Mucosa of descending colon (tissue), 3 donors: ENCODE data around the gene DAZAP1. TPM values are rescaled to one million over a fixed set of nuclear protein-coding genes. Genes with fewer than 3 reads are reported as not detected.

Source experiments
- ATAC-seq: fragments of 200-7000 bp; cut with Tn5 transposase; one replicate; pipeline ENCODE4 v1.9.1; 2020; ENCODE audit warnings: mild to moderate bottlenecking, moderate library complexity
- DNase-seq, 3 donors: peaks; one replicate each; pipeline ENCODE4 v3.0.0-alpha.2; 2020
- H3K36me3 ChIP-seq: fragments of 200-600 bp; one replicate; pipeline ENCODE4 v1.8.0; 2021; ENCODE audit warnings: low read depth, mild to moderate bottlenecking
- H3K4me1 ChIP-seq: fragments of 200-600 bp; one replicate; pipeline ENCODE4 v1.8.0; 2021; ENCODE audit warnings: low read depth, mild to moderate bottlenecking
- H3K4me3 ChIP-seq: fragments of 200-600 bp; one replicate; pipeline ENCODE4 v1.8.0; 2021; ENCODE audit warnings: mild to moderate bottlenecking
- H3K9me3 ChIP-seq: fragments of 200-600 bp; one replicate; pipeline ENCODE4 v1.8.0; 2021; ENCODE audit warnings: mild to moderate bottlenecking
- intact Hi-C, 2 donors: fragments of 100-400 bp; cut with DNase I in 1 of 2; cut with micrococcal nuclease in 1 of 2; formaldehyde crosslinking; loops; one replicate each; pipeline versions ENCODE4 v1.11.0 to v1.11.1; 2022; cut with DNase I, micrococcal nuclease
- total RNA-seq, 3 donors: library from RNA; stranded (reverse); fragmentation: NEBNext Ultra II Directional in 2 of 3; extraction: Animal tissue kit (Norgen Biotek cat#: 25700) in 2 of 3; gene quantifications; one replicate each; pipeline versions ENCODE4 v1.2.1 to v1.2.4, GENCODE V29; 2021 to 2023
- TF ChIP-seq, protein P1 (sequence below): fragments of 200-600 bp; IDR thresholded peaks from one replicate; pipeline ENCODE4 v1.8.0; 2022; ENCODE audit warnings: antibody characterized with exemption, mild to moderate bottlenecking
- donor health status: DM: no; HTN: no; CAD: no; lungs with moderate emphysema.
- donor health status: DM: no; HTN: no; CAD: no.
- donor health status: DM: no; HTN: yes; CAD: no.

The DAZAP1 gene
- total RNA-seq, 3 donors from 2014 or later: 117 to 123 (median 119) TPM

DNA sequence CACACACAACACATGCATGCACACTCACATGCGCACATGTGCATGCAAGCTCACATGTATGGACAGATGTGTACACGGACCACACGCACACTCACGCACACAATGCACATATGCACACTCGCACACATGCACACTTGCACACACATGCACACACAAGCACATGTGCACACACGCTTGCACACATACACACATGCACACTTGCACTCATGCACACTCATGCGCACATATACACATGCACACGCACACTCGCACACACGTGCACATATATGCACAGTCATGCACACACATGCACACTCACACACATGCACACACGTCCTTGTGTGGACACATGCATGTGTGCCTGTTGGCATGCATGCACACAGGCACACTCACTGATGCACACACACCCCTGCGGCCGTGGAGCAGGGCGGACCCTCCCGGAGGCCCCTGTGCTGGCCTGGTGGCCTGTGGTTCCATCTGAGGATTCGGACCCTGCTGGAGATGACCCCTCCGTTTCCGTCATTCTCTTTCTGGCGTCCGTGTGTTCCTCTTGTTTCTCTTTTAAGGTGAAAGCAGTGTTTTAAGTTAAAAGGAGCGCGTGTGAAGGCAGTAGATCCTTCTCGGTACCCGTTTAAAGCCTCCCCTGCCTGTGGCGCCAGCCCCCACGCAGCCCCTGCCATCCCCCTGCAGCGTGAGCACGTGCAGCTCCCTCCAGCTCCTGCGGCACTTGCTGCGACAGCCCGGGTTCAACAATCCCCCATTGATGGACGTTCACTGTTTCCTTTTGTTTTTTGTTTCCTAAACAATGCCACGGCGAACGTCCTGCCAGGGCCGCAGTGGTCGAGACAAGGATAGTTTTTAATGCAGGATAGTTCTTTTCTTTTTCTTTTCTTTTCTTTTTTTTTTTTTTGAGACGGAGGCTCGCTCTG lies 18.1 kb upstream of the DAZAP1 start:
- Histone ChIP-seq H3K36me3 (peaks cover 3% of the 10 kb centered on the region), H3K9me3 (no peaks in the 10 kb centered on the region), H3K4me3 (no peak overlapping the region), H3K4me1 (peaks cover 11% of the 10 kb centered on the region)
- DNase-seq (no peak), ATAC-seq (no peak)
- intact Hi-C loops: no loop called here
- TF ChIP-seq, protein P1, sequence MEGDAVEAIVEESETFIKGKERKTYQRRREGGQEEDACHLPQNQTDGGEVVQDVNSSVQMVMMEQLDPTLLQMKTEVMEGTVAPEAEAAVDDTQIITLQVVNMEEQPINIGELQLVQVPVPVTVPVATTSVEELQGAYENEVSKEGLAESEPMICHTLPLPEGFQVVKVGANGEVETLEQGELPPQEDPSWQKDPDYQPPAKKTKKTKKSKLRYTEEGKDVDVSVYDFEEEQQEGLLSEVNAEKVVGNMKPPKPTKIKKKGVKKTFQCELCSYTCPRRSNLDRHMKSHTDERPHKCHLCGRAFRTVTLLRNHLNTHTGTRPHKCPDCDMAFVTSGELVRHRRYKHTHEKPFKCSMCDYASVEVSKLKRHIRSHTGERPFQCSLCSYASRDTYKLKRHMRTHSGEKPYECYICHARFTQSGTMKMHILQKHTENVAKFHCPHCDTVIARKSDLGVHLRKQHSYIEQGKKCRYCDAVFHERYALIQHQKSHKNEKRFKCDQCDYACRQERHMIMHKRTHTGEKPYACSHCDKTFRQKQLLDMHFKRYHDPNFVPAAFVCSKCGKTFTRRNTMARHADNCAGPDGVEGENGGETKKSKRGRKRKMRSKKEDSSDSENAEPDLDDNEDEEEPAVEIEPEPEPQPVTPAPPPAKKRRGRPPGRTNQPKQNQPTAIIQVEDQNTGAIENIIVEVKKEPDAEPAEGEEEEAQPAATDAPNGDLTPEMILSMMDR: no peak

DNA sequence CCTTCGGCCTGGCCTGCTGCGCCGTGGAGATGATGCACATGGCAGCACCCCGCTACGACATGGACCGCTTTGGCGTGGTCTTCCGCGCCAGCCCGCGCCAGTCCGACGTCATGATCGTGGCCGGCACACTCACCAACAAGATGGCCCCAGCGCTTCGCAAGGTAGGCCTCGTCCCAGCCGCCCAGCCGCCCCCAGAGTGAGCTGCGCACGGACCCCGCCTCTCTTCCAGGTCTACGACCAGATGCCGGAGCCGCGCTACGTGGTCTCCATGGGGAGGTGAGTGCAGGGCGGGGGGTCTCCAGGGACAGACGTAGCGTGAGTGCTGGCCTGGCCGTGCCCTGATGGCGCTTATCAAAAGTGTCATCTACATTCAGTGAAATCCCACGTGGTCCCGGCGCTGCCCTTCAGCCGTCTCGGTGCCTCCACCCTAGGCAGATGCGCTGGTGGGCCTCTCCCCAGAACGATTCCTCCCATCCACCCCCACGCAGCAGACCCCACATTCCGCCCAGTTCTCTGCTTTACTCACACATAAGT lies 16.4 kb upstream of the DAZAP1 start:
- Histone ChIP-seq H3K9me3 (no peaks in the 10 kb centered on the region), H3K4me3 (no peak overlapping the region), H3K4me1 (no peaks in the 10 kb centered on the region), H3K36me3 (peaks cover 3% of the 10 kb centered on the region)
- no peak for DNase-seq
- TF ChIP-seq, protein P1: no peak
- intact Hi-C loops: no loop called here
- ATAC-seq: no peak

DNA sequence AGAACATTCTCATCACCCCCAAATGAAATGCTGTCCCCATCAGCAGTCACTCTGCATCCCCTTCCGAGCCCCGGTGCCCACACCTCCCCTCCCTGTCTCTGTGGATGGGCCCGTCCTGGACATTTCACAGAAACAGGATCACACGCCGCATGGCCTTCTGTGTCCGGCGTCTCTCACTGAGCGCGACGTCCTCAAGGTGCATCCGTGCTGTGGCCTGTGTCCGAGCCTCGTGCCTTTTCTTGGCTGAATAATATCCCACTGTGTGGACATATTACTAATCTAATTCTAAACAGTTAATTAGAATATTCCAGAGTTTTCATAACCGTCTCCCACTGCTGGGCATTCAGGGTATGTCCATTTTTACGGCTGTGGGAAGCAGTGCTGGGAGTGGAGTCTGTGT lies 15.0 kb upstream of the DAZAP1 start:
- no peak for ATAC-seq
- Histone ChIP-seq H3K36me3 (peaks cover 3% of the 10 kb centered on the region), H3K4me3 (no peak overlapping the region), H3K9me3 (no peaks in the 10 kb centered on the region), H3K4me1 (no peaks in the 10 kb centered on the region)
- TF ChIP-seq, protein P1: no peak
- intact Hi-C loops: no loop called here
- no peak for DNase-seq

DNA sequence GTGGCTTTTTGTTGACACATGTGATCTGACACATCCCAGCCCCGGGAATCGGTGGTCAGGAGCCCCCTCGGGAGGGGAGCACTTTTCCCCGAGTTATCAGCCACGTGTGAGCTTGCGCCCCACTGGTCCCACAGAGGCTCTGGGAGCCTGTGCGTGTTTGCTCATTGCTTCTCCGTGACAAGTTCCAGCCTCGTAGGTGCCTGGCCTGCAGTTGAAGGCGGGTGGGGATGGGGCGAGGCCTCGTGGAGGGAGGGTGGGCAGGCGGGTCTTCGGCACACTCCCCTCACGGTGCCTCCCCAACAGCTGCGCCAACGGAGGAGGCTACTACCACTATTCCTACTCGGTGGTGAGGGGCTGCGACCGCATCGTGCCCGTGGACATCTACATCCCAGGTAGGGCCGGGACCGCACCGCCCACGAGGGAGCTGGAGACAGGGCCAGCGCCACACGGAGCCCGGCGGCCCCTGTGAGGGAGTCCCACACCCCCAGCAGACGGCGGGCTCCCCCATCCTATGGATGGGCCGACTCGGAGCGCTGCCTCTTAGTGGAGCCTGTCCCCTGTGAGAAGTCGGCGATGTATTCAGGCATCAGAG lies 14.4 kb upstream of the DAZAP1 start:
- ATAC-seq (no peak), DNase-seq (no peak)
- Histone ChIP-seq H3K4me1 (no peaks in the 10 kb centered on the region), H3K9me3 (no peaks in the 10 kb centered on the region), H3K36me3 (peaks cover 3% of the 10 kb centered on the region), H3K4me3 (no peak overlapping the region)
- TF ChIP-seq, protein P1: no peak
- intact Hi-C loops: no loop called here

DNA sequence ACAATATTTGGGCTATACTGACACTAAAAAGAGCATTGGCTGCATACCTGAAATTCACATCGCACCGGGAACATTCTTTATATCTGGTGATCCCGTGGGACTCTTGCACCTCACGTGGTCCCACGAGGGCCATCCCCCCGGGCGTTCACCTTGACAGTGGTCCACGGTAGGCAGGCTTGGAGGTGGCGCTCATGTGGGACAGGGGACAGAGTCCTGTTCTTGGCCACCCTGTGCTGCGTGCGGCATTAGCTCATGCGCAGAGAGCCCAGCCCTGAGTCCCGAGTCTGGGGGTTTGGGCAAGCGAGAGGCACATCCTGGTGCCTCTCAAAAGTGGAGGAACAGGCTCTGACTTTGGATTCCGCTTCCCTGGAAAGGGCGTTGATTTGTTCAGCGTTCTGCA lies 13.5 kb upstream of the DAZAP1 start:
- ATAC-seq (no peak), DNase-seq (no peak)
- Histone ChIP-seq H3K4me3 (no peak overlapping the region), H3K36me3 (peaks cover 3% of the 10 kb centered on the region), H3K4me1 (no peaks in the 10 kb centered on the region), H3K9me3 (no peaks in the 10 kb centered on the region)
- intact Hi-C loops: no loop called here
- TF ChIP-seq, protein P1: no peak
